ENCODE data around the gene ZBTB44. TPM values are rescaled to one million over a fixed set of nuclear protein-coding genes. Genes with fewer than 3 reads are reported as not detected.
"Not testable (repeated sequence)": the region's sequence is repeated elsewhere in the genome, so short reads cannot be mapped to it uniquely, and the experiment has no call there.

ZBTB44 gene
- total RNA-seq, 1 donor from 2014 or later = 165 TPM

GRCh38 chr11:130260080-130260627, 54.6 kb downstream of the ZBTB44 start:
- DNase-seq (ENCODE audit: low spot score in 2 of 2) (no peak), FAIRE-seq (no peak)

- DNase-seq (ENCODE audit: low spot score in 2 of 2); FAIRE-seq: not testable (repeated sequence)
Observed at GRCh38 chr11:130251763-130252162, 63.0 kb downstream of the ZBTB44 start.

GRCh38 chr11:130249929-130250328, 64.8 kb downstream of the ZBTB44 start:
- not testable (repeated sequence) for FAIRE-seq; DNase-seq (ENCODE audit: low spot score in 2 of 2)

- no peak for FAIRE-seq
- DNase-seq (ENCODE audit: low spot score in 2 of 2) = no peak
Observed at GRCh38 chr11:130249371-130249770, 65.3 kb downstream of the ZBTB44 start.

GRCh38 chr11:130247319-130247718, 67.4 kb downstream of the ZBTB44 start:
- no peak for DNase-seq (ENCODE audit: low spot score in 2 of 2)
- FAIRE-seq = no peak

GRCh38 chr11:130246738-130247137, 68.0 kb downstream of the ZBTB44 start:
- FAIRE-seq = no peak

GRCh38 chr11:130246270-130246669, 68.4 kb downstream of the ZBTB44 start:
- FAIRE-seq (no peak), DNase-seq (ENCODE audit: low spot score in 2 of 2) (no peak)

More at GRCh38 chr11:130246738-130247137, 68.0 kb downstream of the ZBTB44 start:
- no peak for DNase-seq (ENCODE audit: low spot score in 2 of 2)

GRCh38 chr11:130245375-130245774, 69.3 kb downstream of the ZBTB44 start:
- DNase-seq (ENCODE audit: low spot score in 2 of 2); FAIRE-seq: not testable (repeated sequence)

- FAIRE-seq = no peak
- no peak for DNase-seq (ENCODE audit: low spot score in 2 of 2)
Observed at GRCh38 chr11:130244848-130245247, 69.9 kb downstream of the ZBTB44 start.

- DNase-seq (ENCODE audit: low spot score in 2 of 2) (no peak), FAIRE-seq (no peak)
Observed at GRCh38 chr11:130243816-130244215, 70.9 kb downstream of the ZBTB44 start.

GRCh38 chr11:130241713-130242112, 73.0 kb downstream of the ZBTB44 start:
- FAIRE-seq (no peak), DNase-seq (ENCODE audit: low spot score in 2 of 2) (no peak)

- FAIRE-seq (no peak), DNase-seq (ENCODE audit: low spot score in 2 of 2) (no peak)
Observed at GRCh38 chr11:130237282-130238006, 77.3 kb downstream of the ZBTB44 start.

- FAIRE-seq (no peak), DNase-seq (ENCODE audit: low spot score in 2 of 2) (no peak)
Observed at GRCh38 chr11:130234315-130234714, 80.4 kb downstream of the ZBTB44 start.

GRCh38 chr11:130233888-130234287, 80.8 kb downstream of the ZBTB44 start:
- not testable (repeated sequence) for DNase-seq (ENCODE audit: low spot score in 2 of 2); FAIRE-seq

- peak; percentile 43 for FAIRE-seq
- DNase-seq (ENCODE audit: low spot score in 2 of 2) = not testable (repeated sequence)
Observed at GRCh38 chr11:130233486-130233885, 81.2 kb downstream of the ZBTB44 start.

GRCh38 chr11:130227373-130227772, 87.3 kb downstream of the ZBTB44 start:
- no peak for FAIRE-seq
- no peak for DNase-seq (ENCODE audit: low spot score in 2 of 2)

- FAIRE-seq (no peak), DNase-seq (ENCODE audit: low spot score in 2 of 2) (no peak)
Observed at GRCh38 chr11:130223291-130223971, 91.3 kb downstream of the ZBTB44 start.

GRCh38 chr11:130220311-130221035, 94.2 kb downstream of the ZBTB44 start:
- DNase-seq (ENCODE audit: low spot score in 2 of 2) (no peak), FAIRE-seq (no peak)

- FAIRE-seq (no peak), DNase-seq (ENCODE audit: low spot score in 2 of 2) (no peak)
Observed at GRCh38 chr11:130219148-130219547, 95.6 kb downstream of the ZBTB44 start.

GRCh38 chr11:130218501-130219070, 96.1 kb downstream of the ZBTB44 start:
- no peak for FAIRE-seq
- DNase-seq (ENCODE audit: low spot score in 2 of 2) = no peak

Measured in frontal cortex (tissue), 4 donors.